IPS-NIHi7 (cell line): Measurements from ENCODE around the gene CORO1A.
"Not testable (repeated sequence)": the region's sequence is repeated elsewhere in the genome, so short reads cannot be mapped to it uniquely, and the experiment has no call there.

Experiments
- DNase-seq: peaks from one replicate; pipeline ENCODE4 v3.0.0; 2012; ENCODE audit warnings: mixed read lengths; ENCODE audit errors: extremely low spot score

Gene CORO1A

DNA sequence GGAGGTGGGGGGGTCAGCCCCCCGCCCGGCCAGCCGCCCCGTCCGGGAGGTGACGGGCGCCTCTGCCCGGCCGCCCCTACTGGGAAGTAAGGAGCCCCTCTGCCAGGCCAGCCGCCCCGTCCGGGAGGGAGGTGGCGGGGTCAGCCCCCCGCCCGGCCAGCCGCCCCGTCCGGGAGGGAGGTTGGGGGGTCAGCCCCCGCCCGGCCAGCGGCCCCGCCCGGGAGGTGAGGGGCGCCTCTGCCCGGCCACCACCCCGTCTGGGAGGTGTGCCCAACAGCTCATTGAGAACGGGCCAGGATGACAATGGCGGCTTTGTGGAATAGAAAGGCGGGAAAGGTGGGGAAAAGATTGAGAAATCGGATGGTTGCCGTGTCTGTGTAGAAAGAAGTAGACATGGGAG is 13.3 kb upstream of the CORO1A start:
- not testable (repeated sequence) for DNase-seq

DNA sequence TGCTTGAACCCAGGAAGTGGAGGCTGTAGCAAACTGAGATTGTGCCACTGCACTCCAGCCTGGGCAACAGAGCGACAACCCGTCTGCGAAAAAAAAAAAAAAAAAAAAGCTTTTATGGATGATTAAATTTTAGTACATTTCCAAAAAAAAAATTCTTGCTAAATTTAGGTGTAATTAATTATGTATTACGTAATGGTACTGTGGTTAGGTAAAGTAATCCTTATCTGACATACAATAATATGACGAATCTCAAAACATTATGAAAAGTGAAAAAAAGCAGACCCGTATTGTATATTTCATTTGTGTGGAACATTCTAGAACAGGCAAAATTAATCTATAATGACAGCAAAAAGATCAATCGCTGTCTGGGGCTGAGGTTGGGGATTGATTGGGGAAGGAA is 10.3 kb upstream of the CORO1A start:
- DNase-seq = no peak

DNA sequence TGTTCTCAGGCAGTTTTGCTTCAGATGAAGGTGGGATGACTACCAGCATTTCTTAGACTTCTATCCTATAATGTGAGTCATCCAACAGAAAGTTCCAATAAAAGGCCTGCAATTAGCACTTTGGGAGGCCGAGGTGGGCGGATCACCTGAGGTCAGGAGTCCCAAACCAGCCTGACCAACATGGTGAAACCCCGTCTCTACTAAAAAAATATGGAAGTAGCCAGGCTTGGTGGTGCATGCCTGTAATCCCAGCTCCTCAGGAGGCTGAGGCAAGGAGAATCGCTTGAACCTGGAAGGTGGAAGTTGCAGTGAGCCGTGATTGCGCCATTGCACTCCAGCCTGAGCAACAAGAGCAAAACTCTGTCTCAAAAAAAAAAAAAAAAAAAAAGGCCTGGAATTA is 6.5 kb upstream of the CORO1A start:
- DNase-seq = not testable (repeated sequence)

GRCh38 chr16:30179195-30179594 is 4.2 kb upstream of the CORO1A start:
- no peak for DNase-seq

DNA sequence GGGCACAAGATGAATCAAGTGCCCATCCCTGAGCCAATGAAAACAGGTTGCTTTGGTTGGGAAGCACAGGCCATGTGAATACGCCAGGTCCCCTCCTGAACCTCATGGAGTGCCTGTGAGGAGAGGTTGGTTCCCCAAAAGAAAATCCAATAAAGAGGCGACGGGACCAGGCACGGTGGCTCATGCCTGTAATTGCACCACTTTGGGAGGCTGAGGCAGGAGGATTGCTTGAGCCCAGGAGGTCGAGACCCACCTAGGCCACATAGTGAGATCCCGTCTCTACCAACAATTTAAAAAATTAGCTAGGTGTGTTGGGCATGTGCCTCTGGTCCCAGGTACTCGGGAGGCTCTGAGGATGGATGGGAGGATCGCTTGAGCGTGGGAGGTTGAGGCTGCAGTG is 3.5 kb upstream of the CORO1A start:
- DNase-seq = no peak

GRCh38 chr16:30180741-30181140 is 2.7 kb upstream of the CORO1A start:
- DNase-seq = no peak

- DNase-seq = peak; percentile 7
Observed at GRCh38 chr16:30184096-30184890, 891 bp downstream of the CORO1A start.

DNA sequence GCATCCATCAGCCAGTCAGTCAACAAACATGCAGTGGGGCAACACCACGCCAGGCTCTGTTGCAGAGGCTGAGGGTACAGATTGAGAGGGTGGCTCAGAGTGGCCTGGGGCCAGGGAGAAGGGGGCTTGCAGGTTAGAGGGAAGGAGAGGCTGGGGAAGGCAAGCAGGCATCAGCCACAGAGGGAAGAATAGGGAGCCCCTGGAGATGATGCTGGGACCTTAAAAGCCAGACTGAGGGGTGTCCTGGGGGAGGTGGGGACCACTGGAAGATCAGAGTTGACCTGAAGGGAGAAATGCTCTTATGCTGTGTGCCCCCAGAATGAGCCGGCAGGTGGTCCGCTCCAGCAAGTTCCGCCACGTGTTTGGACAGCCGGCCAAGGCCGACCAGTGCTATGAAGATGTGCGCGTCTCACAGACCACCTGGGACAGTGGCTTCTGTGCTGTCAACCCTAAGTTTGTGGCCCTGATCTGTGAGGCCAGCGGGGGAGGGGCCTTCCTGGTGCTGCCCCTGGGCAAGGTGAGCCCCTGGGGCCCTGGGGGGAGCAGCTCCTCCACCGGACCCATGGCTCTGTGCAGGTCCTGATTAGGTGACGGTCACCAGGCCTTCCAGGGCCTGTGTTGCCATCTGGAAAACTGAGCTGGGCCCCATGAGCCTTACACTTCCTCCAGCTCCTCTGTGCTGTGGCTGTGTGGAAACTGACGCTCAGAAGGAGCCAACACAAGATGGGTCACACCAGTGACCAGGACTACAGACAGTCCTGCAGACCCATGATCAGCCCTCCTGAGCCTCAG is 1.7 kb downstream of the CORO1A start:
- DNase-seq = no peak

- peak; percentile 7 for DNase-seq
Observed at GRCh38 chr16:30185683-30186421, 2.5 kb downstream of the CORO1A start.

GRCh38 chr16:30186444-30186781 is 3.0 kb downstream of the CORO1A start:
- no peak for DNase-seq

GRCh38 chr16:30186782-30187555 is 3.6 kb downstream of the CORO1A start:
- DNase-seq = peak; percentile 74

DNA sequence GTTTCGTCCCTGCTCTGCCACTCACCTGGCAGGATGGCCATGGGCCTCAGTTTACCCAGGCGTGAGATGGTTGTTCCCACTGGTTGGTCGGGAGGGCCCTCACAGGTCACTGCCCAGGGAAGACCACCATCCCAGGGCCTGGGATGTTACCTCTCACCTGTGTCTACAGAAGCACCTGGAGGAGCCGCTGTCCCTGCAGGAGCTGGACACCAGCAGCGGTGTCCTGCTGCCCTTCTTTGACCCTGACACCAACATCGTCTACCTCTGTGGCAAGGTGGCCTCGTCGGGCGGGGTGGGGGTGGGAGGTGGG is 4.1 kb downstream of the CORO1A start:
- DNase-seq = no peak

- DNase-seq = no peak
Observed at GRCh38 chr16:30187971-30188561, 4.7 kb downstream of the CORO1A start.

DNA sequence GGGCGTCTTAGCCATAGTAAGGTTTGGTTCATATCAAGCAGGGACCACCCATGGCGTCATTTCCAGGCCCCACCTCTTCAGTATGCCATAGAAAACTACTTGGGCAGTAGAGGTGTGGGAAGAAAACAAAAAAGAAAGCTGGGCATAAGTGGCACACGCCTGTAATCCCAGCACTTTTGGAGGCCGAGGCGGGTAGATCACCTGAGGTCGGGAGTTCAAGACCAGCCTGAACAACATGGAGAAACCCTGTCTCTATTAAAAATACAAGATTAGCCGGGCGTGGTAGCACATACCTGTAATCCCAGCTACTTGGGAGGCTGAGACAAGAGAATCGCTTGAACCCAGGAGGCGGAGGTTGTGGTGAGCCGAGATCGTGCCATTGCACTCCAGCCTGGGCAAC is 7.8 kb downstream of the CORO1A start:
- DNase-seq = not testable (repeated sequence)

DNA sequence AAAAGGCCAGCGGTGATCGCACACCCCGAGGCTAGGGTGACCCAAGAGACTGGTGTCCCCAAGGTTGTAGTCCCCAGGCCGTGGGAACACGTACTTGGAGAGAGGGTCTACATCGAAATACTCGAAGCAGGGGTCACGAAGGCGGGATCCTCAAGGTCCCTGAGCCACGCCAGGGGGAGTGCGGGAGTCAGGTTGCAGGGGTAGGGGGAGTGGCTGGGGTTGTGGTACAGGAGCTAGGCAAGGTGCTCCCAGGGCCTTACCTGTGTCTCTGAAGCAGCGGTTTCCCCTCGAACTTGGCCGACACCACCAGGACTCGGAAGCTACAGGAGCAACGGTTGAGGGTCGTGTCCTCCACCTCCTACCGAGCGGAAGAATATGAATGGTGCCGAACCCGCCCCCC is 9.7 kb downstream of the CORO1A start:
- DNase-seq = not testable (repeated sequence)

GRCh38 chr16:30193615-30194014 is 10.2 kb downstream of the CORO1A start, which contains the start of the genes BOLA2B and SLX1A:
Gene BOLA2B, minus strand, starts transcription at chr16:30193666. Its CDS starts 71 bp downstream, at chr16:30193595.
Gene SLX1A, plus strand, starts transcription at chr16:30193875. Its CDS starts 210 bp downstream, at chr16:30194085.
- DNase-seq = not testable (repeated sequence)

DNA sequence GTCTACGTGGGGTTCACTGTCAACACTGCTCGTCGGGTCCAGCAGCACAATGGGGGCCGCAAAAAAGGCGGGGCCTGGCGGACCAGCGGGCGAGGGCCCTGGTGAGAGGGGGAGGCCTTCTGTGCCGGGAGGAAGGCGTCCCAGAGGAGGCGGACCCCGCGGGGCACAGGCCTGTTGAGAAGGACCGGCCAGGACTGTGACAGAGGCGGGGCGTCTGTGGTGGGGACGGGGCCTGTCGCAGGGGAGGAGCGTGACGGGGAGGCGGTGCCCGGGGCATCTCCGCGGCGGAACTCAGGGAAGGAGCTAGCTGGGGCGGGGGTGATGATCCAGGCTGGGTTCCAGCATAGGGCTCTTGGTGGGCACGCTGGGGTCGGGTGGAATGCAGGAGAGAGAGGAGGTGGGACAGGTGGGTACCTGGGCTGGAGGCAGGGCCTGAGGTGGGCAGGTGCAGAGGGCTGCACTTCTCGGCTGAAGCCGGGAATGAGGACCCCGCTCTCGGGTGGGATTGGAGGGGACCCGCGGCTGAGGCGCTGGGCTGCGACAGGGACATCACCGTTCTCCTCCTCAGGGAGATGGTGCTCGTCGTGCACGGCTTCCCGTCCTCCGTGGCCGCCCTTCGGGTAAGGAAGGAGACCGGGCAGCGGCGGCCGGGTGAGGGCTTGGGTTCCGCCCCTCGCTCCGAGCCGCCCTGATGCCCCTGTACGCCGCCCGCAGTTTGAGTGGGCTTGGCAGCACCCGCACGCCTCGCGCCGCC is 10.9 kb downstream of the CORO1A start:
- DNase-seq = not testable (repeated sequence)

DNA sequence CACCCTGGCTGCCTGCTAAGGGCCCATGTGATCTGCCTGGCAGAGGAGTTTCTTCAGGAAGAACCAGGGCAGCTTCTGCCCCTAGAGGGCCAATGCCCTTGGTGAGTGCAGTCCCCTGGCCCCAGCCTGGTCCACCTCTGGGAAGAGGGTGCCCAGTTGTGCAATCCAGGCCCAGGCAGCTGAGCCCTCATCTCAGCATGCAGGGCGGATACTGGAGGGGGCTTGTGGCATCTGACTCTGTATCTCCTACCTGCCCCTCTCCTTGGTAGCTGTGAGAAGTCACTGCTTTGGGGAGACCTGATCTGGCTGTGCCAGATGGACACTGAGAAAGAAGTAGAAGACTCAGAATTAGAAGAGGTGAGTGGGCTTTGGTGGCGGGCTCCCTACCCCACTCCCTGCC is 13.6 kb downstream of the CORO1A start:
- DNase-seq = not testable (repeated sequence)

GRCh38 chr16:30199049-30199448 is 15.6 kb downstream of the CORO1A start, which contains the start of gene SULT1A3:
Gene SULT1A3, plus strand, starts transcription at chr16:30199255. Its CDS starts 1,474 bp downstream, at chr16:30200729.
- DNase-seq = not testable (repeated sequence)

DNA sequence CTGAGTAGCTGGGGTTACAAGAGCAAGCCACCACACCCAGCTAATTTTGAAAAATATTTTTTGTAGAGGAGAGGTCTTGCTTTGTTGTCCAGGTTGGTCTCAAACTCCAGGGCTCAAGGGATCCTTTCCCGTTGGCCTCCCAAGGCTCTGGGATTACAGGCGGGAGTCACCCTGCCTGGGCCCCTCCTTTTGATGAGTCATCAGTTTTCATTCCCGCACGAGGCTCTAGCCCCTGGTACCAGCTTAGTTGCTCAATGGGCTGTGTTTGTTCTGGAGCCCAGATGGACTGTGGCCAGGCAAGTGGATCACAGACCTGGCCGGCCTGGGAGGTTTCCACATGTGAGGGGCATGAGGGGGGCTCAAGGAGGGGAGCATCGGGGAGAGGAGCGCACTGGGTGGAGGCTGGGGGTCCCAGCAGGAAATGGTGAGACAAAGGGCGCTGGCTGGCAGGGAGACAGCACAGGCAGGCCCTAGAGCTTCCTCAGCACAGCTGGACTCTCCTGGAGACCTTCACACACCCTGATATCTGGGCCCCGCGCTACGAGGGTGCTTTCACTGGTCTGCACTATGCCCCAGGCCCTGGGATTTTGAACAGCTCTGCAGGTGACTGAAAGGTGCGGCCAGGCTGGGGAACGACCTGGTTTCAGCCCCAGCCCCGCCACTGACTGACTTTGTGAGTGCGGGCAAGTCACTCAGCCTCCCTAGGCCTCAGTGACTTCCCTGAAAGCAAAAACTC is 16.4 kb downstream of the CORO1A start:
- DNase-seq = not testable (repeated sequence)
